ENCODE measurements around the gene PRPF40B. TPM values are rescaled to one million over a fixed set of nuclear protein-coding genes. Genes with fewer than 3 reads are reported as not detected.

PRPF40B gene
- total and polyA plus RNA-seq, 9 of the 15 experiments (the other 6 are each of a cell fraction or from before 2014, with no cell fraction given), result 0.55 to 10.6 (median 4.8) TPM

DNA sequence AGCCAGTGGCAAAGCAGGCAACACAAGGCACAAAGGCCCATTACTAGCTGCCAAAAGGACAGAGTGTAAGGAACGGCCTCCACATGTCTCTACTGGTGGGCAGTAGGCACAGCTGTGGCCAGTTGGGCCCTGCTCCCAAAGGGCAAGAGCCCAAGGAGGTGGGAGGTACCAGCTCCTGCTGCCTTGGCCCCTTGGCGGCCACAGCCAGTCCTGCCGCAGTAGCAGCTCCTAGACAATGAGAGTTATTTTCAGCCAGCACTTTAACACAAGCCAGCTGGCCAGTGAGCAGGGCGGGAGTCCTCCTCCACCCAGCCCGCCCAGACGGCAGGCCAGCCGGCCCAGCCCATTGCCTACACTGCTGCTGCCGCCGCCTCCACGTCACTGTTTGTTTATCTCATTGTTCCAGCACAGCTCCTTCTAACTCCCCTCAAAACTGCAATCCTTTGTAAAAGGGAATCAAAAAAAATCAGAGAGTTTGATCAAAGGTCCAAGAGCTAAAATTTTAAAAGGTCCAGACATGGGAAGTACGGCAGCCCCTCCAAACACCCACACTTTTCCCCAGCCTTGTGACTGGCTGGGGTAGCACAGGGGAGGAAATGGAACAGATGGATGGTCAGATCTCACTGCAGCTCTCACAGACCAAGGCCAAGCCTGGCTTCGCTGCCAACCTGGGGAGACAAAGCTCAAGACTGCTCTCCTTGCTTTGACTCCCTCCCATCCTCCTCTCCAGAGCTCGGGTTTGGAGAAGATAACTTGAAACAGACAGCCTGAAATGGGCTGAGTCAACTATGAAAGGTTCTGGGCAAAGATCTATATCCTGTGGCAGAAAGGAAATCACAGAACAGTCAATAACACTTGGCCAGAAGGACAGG, 50.3 kb downstream of the PRPF40B start:
- CTCF ChIA-PET (ENCODE audit: low intra/inter-chr PET ratio), result interaction anchor here (0.6 to 1.4 kb wide), 2 partner anchors 34 to 934 kb away, joined by 3 to 8 read pairs; partner anchors contain the start of gene FMNL3
- peak overlapping the region; percentile 53 for H2AFZ ChIP-seq (ENCODE audit: low read depth, low read length)
- intact Hi-C loops (cut with micrococcal nuclease) (loop anchor here (5.0 kb wide), 1 partner anchor 34 kb away; the partner anchor contains the start of gene FMNL3), in situ Hi-C loops (cut with MboI) (no loop called here)
- peak; percentile 84 to 90 (median 88) for DNase-seq (ENCODE audit: extremely low read depth in 1 of 4, low spot score in 3 of 4)
- no peaks in the 10 kb centered on the region for H3K9me1 ChIP-seq (ENCODE audit: control insufficient read depth, insufficient read depth, low read length)
- POLR2A ChIA-PET, result interaction anchor here (0.5 to 3.3 kb wide), 12 partner anchors 9 to 408 kb away, joined by 3 to 16 read pairs (median 6); partner anchors contain the start of gene TMBIM6
- BruUV-seq (replicated peaks), result no TSS peak
- peaks cover 20 to 40% of the 10 kb centered on the region in 2 experiments for H3K4me1 ChIP-seq (replicated peaks in 1 of 2; ENCODE audit: control insufficient read depth in 2 of 2, insufficient read depth in 2 of 2, low read length in 2 of 2)
- no peaks in the 10 kb centered on the region for H4K20me1 ChIP-seq (replicated peaks; ENCODE audit: control insufficient read depth, insufficient read depth, low read length)
- no peaks in the 10 kb centered on the region for H3K9me3 ChIP-seq (replicated peaks; ENCODE audit: control insufficient read depth, insufficient read depth, low read depth, low read length)
- H3K4me3 ChIP-seq, result no peak overlapping the region
- 3% methylated on average over 13 of the region's 13 CpGs for WGBS (ENCODE audit: insufficient coverage, low coverage, missing lambda C conversion rate)
- H3K36me3 ChIP-seq (ENCODE audit: control insufficient read depth, insufficient read depth, low read length), result no peaks in the 10 kb centered on the region
- H3K9ac ChIP-seq (ENCODE audit: insufficient read depth in 1 of 2, low read depth in 2 of 2, low read length in 2 of 2), result peak overlapping the region; percentile 21 to 87
- no peaks in the 10 kb centered on the region; the same call in 2 of the 3 replicates for H3K79me2 ChIP-seq (ENCODE audit: control insufficient read depth, insufficient read depth, low read length)
- FAIRE-seq, result peak; percentile 92
- peak overlapping the region; percentile 61 for H3K27ac ChIP-seq (ENCODE audit: extremely low read depth, low read depth, low read length)
- H3K27me3 ChIP-seq (ENCODE audit: control insufficient read depth in 2 of 2, insufficient read depth in 2 of 2, low read length in 2 of 2), result no peaks in the 10 kb centered on the region
- peak overlapping the region; percentile 71 for H3K4me2 ChIP-seq (ENCODE audit: insufficient read depth, low read length)
- peak; percentile 99 for ATAC-seq
- TF ChIP-seq, protein P1, sequence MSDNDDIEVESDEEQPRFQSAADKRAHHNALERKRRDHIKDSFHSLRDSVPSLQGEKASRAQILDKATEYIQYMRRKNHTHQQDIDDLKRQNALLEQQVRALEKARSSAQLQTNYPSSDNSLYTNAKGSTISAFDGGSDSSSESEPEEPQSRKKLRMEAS (CRISPR knock-in tag; IDR thresholded peaks at IDR 0.05), result no peak
- TF ChIP-seq SUPT5H (IDR thresholded peaks at IDR 0.05) (no peak), HDAC1 (IDR thresholded peaks at IDR 0.05) (peak in 1 of 2 experiments; percentile 43; a peak in 1 of 4 replicates), MCM2 (IDR thresholded peaks at IDR 0.05; ENCODE audit: low read depth) (no peak), RBM22 (IDR thresholded peaks at IDR 0.05; ENCODE audit: low read depth, low read length, poor library complexity, severe bottlenecking) (no peak), CBX5 (IDR thresholded peaks at IDR 0.05; ENCODE audit: borderline replicate concordance, low read depth) (no peak), CCAR2 (IDR thresholded peaks at IDR 0.05; ENCODE audit: low read depth, low read length) (no peak), MEIS2 (IDR thresholded peaks at IDR 0.05; ENCODE audit: partially characterized antibody) (peak; percentile 27), KHSRP (IDR thresholded peaks at IDR 0.05) (no peak), BRD4 (IDR thresholded peaks at IDR 0.05) (no peak), STAT5B (CRISPR knock-in tag; IDR thresholded peaks at IDR 0.05) (no peak), NR2C1 (IDR thresholded peaks at IDR 0.05) (no peak), NR2C1 (tag; IDR thresholded peaks at IDR 0.05) (no peak), PHB (CRISPR knock-in tag; IDR thresholded peaks at IDR 0.05) (no peak)
- TF ChIP-seq, protein P2, sequence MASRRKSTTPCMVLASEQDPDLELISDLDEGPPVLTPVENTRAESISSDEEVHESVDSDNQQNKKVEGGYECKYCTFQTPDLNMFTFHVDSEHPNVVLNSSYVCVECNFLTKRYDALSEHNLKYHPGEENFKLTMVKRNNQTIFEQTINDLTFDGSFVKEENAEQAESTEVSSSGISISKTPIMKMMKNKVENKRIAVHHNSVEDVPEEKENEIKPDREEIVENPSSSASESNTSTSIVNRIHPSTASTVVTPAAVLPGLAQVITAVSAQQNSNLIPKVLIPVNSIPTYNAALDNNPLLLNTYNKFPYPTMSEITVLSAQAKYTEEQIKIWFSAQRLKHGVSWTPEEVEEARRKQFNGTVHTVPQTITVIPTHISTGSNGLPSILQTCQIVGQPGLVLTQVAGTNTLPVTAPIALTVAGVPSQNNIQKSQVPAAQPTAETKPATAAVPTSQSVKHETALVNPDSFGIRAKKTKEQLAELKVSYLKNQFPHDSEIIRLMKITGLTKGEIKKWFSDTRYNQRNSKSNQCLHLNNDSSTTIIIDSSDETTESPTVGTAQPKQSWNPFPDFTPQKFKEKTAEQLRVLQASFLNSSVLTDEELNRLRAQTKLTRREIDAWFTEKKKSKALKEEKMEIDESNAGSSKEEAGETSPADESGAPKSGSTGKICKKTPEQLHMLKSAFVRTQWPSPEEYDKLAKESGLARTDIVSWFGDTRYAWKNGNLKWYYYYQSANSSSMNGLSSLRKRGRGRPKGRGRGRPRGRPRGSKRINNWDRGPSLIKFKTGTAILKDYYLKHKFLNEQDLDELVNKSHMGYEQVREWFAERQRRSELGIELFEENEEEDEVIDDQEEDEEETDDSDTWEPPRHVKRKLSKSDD (conservative IDR thresholded peaks at IDR 0.05; ENCODE audit: low read length), result no peak
- TF ChIP-seq, protein P3, sequence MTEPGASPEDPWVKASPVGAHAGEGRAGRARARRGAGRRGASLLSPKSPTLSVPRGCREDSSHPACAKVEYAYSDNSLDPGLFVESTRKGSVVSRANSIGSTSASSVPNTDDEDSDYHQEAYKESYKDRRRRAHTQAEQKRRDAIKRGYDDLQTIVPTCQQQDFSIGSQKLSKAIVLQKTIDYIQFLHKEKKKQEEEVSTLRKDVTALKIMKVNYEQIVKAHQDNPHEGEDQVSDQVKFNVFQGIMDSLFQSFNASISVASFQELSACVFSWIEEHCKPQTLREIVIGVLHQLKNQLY (CRISPR knock-in tag; conservative IDR thresholded peaks at IDR 0.05), result no peak
- TF ChIP-seq, protein P4, sequence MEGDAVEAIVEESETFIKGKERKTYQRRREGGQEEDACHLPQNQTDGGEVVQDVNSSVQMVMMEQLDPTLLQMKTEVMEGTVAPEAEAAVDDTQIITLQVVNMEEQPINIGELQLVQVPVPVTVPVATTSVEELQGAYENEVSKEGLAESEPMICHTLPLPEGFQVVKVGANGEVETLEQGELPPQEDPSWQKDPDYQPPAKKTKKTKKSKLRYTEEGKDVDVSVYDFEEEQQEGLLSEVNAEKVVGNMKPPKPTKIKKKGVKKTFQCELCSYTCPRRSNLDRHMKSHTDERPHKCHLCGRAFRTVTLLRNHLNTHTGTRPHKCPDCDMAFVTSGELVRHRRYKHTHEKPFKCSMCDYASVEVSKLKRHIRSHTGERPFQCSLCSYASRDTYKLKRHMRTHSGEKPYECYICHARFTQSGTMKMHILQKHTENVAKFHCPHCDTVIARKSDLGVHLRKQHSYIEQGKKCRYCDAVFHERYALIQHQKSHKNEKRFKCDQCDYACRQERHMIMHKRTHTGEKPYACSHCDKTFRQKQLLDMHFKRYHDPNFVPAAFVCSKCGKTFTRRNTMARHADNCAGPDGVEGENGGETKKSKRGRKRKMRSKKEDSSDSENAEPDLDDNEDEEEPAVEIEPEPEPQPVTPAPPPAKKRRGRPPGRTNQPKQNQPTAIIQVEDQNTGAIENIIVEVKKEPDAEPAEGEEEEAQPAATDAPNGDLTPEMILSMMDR (IDR thresholded peaks at IDR 0.05 in 2 of 3, conservative IDR thresholded peaks at IDR 0.05 in 1 of 3; ENCODE audit: insufficient read depth in 2 of 3, low read depth in 1 of 3, low read length in 3 of 3), result peak; percentile 28 to 46 (median 35); a peak in 3 of 6 replicates

All from K562 (cell line).